Retina (tissue), 1 donor: Measurements from ENCODE around the gene GPBP1.
"Not testable (repeated sequence)": the region's sequence is repeated elsewhere in the genome, so short reads cannot be mapped to it uniquely, and the experiment has no call there.

Experiments used
- DNase-seq: peaks from one replicate; pipeline ENCODE4 v3.0.0-alpha.2; 2016

GPBP1 gene

GRCh38 chr5:57215629-57216195, 41.9 kb downstream of the GPBP1 start:
- DNase-seq: no peak

- no peak for DNase-seq
Measured at GRCh38 chr5:57216714-57217113, 42.9 kb downstream of the GPBP1 start.

GRCh38 chr5:57219386-57219785, 45.5 kb downstream of the GPBP1 start:
- no peak for DNase-seq

- DNase-seq: peak; percentile 46
Measured at GRCh38 chr5:57221049-57221568, 47.2 kb downstream of the GPBP1 start.

GRCh38 chr5:57225553-57225952, 51.7 kb downstream of the GPBP1 start:
- DNase-seq: no peak

GRCh38 chr5:57229313-57229712, 55.5 kb downstream of the GPBP1 start:
- DNase-seq: no peak

GRCh38 chr5:57231607-57232006, 57.7 kb downstream of the GPBP1 start:
- no peak for DNase-seq

- DNase-seq: no peak
Measured at GRCh38 chr5:57232293-57233033, 58.6 kb downstream of the GPBP1 start.

- DNase-seq: no peak
Measured at GRCh38 chr5:57243286-57244137, 69.7 kb downstream of the GPBP1 start.

GRCh38 chr5:57244331-57244730, 70.5 kb downstream of the GPBP1 start:
- DNase-seq: no peak

GRCh38 chr5:57246426-57246825, 72.6 kb downstream of the GPBP1 start:
- DNase-seq: no peak

GRCh38 chr5:57247765-57248164, 73.9 kb downstream of the GPBP1 start:
- no peak for DNase-seq

GRCh38 chr5:57249265-57249874, 75.5 kb downstream of the GPBP1 start:
- no peak for DNase-seq

- no peak for DNase-seq
Measured at GRCh38 chr5:57258052-57258451, 84.2 kb downstream of the GPBP1 start.

- DNase-seq: no peak
Measured at GRCh38 chr5:57258943-57259342, 85.1 kb downstream of the GPBP1 start.

- no peak for DNase-seq
Measured at GRCh38 chr5:57259704-57260103, 85.8 kb downstream of the GPBP1 start.

- DNase-seq: no peak
Measured at GRCh38 chr5:57262541-57262940, 88.7 kb downstream of the GPBP1 start.

GRCh38 chr5:57267805-57268204, 93.9 kb downstream of the GPBP1 start:
- no peak for DNase-seq

- DNase-seq: no peak
Measured at GRCh38 chr5:57276353-57276752, 102.5 kb downstream of the GPBP1 start.

GRCh38 chr5:57277085-57277484, 103.2 kb downstream of the GPBP1 start:
- DNase-seq: no peak

- no peak for DNase-seq
Measured at GRCh38 chr5:57280853-57281252, 107.0 kb downstream of the GPBP1 start.

- not testable (repeated sequence) for DNase-seq
Measured at GRCh38 chr5:57285084-57285483, 111.2 kb downstream of the GPBP1 start.

GRCh38 chr5:57291894-57292293, 118.0 kb downstream of the GPBP1 start:
- DNase-seq: no peak
